VCaP (cell line): ENCODE results near the gene RAB31.

ENCODE experiments used
- H3K27ac ChIP-seq: fragments of 450-650 bp; 2 replicates; pipeline ENCODE4 v1.5.1; 2017
- CTCF ChIP-seq: fragments of 450-650 bp; conservative IDR thresholded peaks from 2 replicates; pipeline ENCODE4 v1.5.1; 2017; ENCODE audit warnings: mild to moderate bottlenecking, moderate library complexity

Gene RAB31

GRCh38 chr18:9809697-9810096, 101.6 kb downstream of the RAB31 start:
- TF ChIP-seq CTCF, result no peak
- H3K27ac ChIP-seq, result no peak overlapping the region

- TF ChIP-seq CTCF, result no peak
- no peak overlapping the region for H3K27ac ChIP-seq
These were observed 102.2 kb downstream of the RAB31 start for GRCh38 chr18:9810299-9810698.

GRCh38 chr18:9810994-9811705, 103.0 kb downstream of the RAB31 start:
- no peak for TF ChIP-seq CTCF
- no peak overlapping the region for H3K27ac ChIP-seq

- no peak for TF ChIP-seq CTCF
- H3K27ac ChIP-seq, result no peak overlapping the region
These were observed 103.9 kb downstream of the RAB31 start for GRCh38 chr18:9811978-9812377.

GRCh38 chr18:9814431-9814830, 106.3 kb downstream of the RAB31 start:
- TF ChIP-seq CTCF, result no peak
- H3K27ac ChIP-seq, result no peak overlapping the region

GRCh38 chr18:9817286-9817685, 109.2 kb downstream of the RAB31 start:
- no peak overlapping the region for H3K27ac ChIP-seq
- no peak for TF ChIP-seq CTCF

GRCh38 chr18:9817725-9818422, 109.8 kb downstream of the RAB31 start:
- no peak overlapping the region for H3K27ac ChIP-seq
- TF ChIP-seq CTCF, result no peak
